Mucosa of rectum (tissue), 2 donors: ENCODE results near the gene MYRFL.

ENCODE experiments used
- H3K27ac ChIP-seq, 2 donors: one replicate each; pipeline ENCODE4 v1.7.0; 2013; ENCODE audit warnings: inconsistent platforms in 2 of 2, low read depth in 2 of 2, low read length in 2 of 2
- H3K27me3 ChIP-seq, 2 donors: one replicate each; pipeline ENCODE4 v1.7.0; 2013; ENCODE audit warnings: low read length in 2 of 2; ENCODE audit not compliant: control insufficient read depth in 2 of 2, insufficient read depth in 2 of 2
- H3K36me3 ChIP-seq, 2 donors: one replicate each; pipeline ENCODE4 v1.7.0; 2013; ENCODE audit warnings: low read length in 2 of 2; ENCODE audit not compliant: control insufficient read depth in 2 of 2, insufficient read depth in 2 of 2
- H3K4me1 ChIP-seq, 2 donors: one replicate each; pipeline ENCODE4 v1.7.0; 2013; ENCODE audit warnings: low read length in 2 of 2, mild to moderate bottlenecking in 1 of 2; ENCODE audit not compliant: control insufficient read depth in 2 of 2, insufficient read depth in 2 of 2
- H3K4me3 ChIP-seq, 2 donors: one replicate each; pipeline ENCODE4 v1.7.0; 2013; ENCODE audit warnings: low read length in 2 of 2
- H3K9ac ChIP-seq, 2 donors: one replicate each; pipeline ENCODE4 v1.7.0; 2013; ENCODE audit warnings: low read length in 2 of 2, low read depth in 1 of 2, mild to moderate bottlenecking in 1 of 2
- H3K9me3 ChIP-seq, 2 donors: one replicate each; pipeline ENCODE4 v1.7.0; 2013; ENCODE audit warnings: low read length in 2 of 2; ENCODE audit not compliant: control insufficient read depth in 2 of 2
- donor health status: healthy.
- donor health status: Normal muscosa, but diverticular disease.

MYRFL gene

GRCh38 chr12:69886715-69887114 lies 61.7 kb downstream of the MYRFL start:
- H3K9me3 ChIP-seq: no peaks in the 10 kb centered on the region
- no peak overlapping the region for H3K4me3 ChIP-seq
- H3K9ac ChIP-seq: no peak overlapping the region
- no peaks in the 10 kb centered on the region for H3K4me1 ChIP-seq
- H3K27me3 ChIP-seq: no peaks in the 10 kb centered on the region
- no peaks in the 10 kb centered on the region for H3K36me3 ChIP-seq
- no peak overlapping the region for H3K27ac ChIP-seq

- Histone ChIP-seq H3K9ac (no peak overlapping the region), H3K4me1 (no peaks in the 10 kb centered on the region), H3K36me3 (no peaks in the 10 kb centered on the region), H3K4me3 (no peak overlapping the region), H3K27ac (no peak overlapping the region), H3K27me3 (no peaks in the 10 kb centered on the region), H3K9me3 (no peaks in the 10 kb centered on the region)
These were observed 63.9 kb downstream of the MYRFL start for GRCh38 chr12:69888901-69889300.

GRCh38 chr12:69894800-69895383 lies 69.9 kb downstream of the MYRFL start:
- no peak overlapping the region for H3K4me3 ChIP-seq
- no peak overlapping the region for H3K9ac ChIP-seq
- H3K4me1 ChIP-seq: no peaks in the 10 kb centered on the region
- no peaks in the 10 kb centered on the region for H3K36me3 ChIP-seq
- no peak overlapping the region for H3K27ac ChIP-seq
- H3K9me3 ChIP-seq: no peaks in the 10 kb centered on the region
- no peaks in the 10 kb centered on the region for H3K27me3 ChIP-seq

DNA sequence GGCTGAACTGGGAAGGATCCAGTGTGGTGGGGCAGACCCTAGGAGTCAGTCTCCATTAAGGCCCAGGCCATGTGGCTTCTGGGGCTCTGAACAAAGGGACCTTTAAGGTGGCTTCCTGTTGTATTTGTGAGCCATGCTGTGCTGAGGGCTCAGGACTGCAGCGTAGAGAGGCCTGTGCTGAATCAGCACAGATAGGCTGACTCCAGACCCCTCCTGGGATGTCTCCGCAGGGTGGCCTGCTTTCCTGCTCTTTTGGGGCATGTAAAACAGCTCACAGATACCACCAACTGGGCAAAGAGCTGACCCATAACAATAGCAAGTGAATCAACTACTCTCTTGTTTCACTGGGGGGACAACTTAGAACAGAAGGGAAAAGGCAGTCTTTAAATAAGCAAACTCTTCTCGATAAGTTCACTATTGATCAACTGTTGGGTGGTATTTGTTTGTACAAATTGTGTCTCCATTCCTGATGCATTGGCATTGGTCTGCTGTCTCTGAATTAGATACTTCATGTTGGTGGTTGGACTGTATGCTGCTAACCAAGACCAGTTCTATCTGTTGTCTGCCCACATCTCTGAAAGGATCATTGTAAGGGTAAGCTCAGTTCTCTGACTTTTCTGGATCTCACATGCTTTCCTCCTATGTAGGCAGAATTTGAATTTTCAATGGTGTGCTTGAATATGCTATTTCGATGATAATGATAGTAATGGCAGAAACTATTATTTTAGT lies 71.8 kb downstream of the MYRFL start:
- no peaks in the 10 kb centered on the region for H3K27me3 ChIP-seq
- no peaks in the 10 kb centered on the region for H3K4me1 ChIP-seq
- H3K36me3 ChIP-seq: no peaks in the 10 kb centered on the region
- no peak overlapping the region for H3K4me3 ChIP-seq
- no peak overlapping the region for H3K9ac ChIP-seq
- H3K9me3 ChIP-seq: no peaks in the 10 kb centered on the region
- H3K27ac ChIP-seq: no peak overlapping the region

DNA sequence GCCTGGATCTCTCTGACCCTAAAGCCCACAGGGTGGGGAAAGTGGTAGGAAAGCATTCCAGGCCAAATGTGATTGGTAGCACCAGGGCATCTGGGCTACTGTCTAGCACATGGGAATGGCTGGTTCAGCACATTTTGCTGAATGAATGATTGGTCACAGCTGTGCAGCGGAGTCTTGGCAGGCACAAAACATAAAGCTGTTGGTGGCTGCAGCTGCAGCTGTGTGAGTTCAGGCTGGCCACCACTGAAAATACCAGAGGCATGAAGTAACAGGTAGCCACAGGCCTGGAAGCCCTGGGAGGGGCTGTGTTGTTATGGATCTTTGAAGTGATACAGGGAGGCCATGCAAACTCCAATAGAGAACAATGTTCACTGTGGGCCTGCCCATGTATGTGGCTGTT lies 72.7 kb downstream of the MYRFL start:
- Histone ChIP-seq H3K9me3 (no peaks in the 10 kb centered on the region), H3K4me1 (no peaks in the 10 kb centered on the region), H3K27me3 (no peaks in the 10 kb centered on the region), H3K27ac (no peak overlapping the region), H3K4me3 (no peak overlapping the region), H3K9ac (no peak overlapping the region), H3K36me3 (no peaks in the 10 kb centered on the region)

DNA sequence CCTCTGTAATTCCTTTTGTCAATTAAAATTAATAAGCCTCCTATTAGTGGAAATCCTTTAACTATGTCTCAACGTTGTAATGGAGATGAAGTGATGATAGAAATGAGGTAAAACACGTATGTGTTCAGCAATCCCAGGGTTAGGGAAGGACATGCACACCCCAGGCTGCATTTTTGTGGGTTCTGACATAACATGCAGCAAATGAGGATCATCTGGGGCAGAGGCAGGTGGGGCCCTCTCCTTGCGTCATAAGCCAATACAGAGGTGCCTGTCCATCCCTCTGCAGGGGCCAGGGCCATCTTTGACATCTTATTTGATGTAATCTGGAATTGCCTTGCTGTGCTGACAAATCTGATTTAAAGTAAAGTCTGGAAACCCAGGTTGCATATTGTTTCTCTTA lies 73.2 kb downstream of the MYRFL start:
- H3K27me3 ChIP-seq: no peaks in the 10 kb centered on the region
- no peaks in the 10 kb centered on the region for H3K4me1 ChIP-seq
- no peaks in the 10 kb centered on the region for H3K9me3 ChIP-seq
- no peaks in the 10 kb centered on the region for H3K36me3 ChIP-seq
- no peak overlapping the region for H3K9ac ChIP-seq
- H3K27ac ChIP-seq: no peak overlapping the region
- no peak overlapping the region for H3K4me3 ChIP-seq

DNA sequence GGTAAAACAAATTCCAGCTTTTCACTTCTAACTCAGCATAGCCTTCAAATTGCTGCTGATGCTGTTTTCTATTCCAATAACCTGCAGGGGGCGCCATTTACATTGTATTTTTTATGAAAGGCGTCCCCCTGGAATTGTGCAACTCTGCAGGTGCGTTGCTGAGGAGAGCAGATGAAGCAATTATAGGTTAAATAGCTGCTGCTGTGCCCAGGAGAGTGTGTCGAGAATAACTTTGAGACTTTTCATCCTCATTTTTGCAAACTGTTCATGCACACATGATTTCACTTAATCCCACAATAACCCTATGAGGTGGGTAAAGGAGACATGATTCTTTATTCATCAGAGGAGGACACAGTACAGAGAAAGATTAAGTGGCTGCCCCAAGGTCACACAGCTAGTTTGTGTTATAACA lies 75.7 kb downstream of the MYRFL start:
- H3K27me3 ChIP-seq: no peaks in the 10 kb centered on the region
- H3K36me3 ChIP-seq: no peaks in the 10 kb centered on the region
- no peak overlapping the region for H3K27ac ChIP-seq

GRCh38 chr12:69901221-69901905 lies 76.3 kb downstream of the MYRFL start:
- H3K9ac ChIP-seq: no peak overlapping the region
- no peaks in the 10 kb centered on the region for H3K4me1 ChIP-seq
- H3K27me3 ChIP-seq: no peaks in the 10 kb centered on the region
- H3K27ac ChIP-seq: no peak overlapping the region
- no peak overlapping the region for H3K4me3 ChIP-seq
- H3K36me3 ChIP-seq: no peaks in the 10 kb centered on the region
- H3K9me3 ChIP-seq: no peaks in the 10 kb centered on the region

More for the DNA sequence above, 75.7 kb downstream of the MYRFL start:
- no peak overlapping the region for H3K9ac ChIP-seq
- no peaks in the 10 kb centered on the region for H3K9me3 ChIP-seq
- H3K4me1 ChIP-seq: no peaks in the 10 kb centered on the region
- no peak overlapping the region for H3K4me3 ChIP-seq

DNA sequence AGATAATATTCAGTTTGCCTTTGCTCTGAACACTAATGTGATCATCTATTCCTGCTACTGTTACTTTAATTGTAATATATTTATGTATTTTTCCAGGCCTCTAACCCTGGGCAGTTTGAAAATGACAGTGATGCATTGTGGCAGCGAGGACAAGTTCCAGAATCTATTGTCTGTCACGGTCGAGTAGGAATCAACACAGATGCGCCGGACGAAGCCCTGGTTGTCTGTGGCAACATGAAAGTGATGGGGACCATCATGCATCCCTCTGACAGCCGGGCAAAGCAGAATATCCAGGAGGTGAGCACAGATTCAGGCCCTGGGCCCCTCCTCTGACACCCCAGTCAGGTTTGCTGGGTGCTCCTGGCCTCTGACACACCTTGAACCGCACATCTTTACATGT lies 78.5 kb downstream of the MYRFL start:
- no peak overlapping the region for H3K27ac ChIP-seq
- no peaks in the 10 kb centered on the region for H3K9me3 ChIP-seq
- no peaks in the 10 kb centered on the region for H3K36me3 ChIP-seq
- H3K9ac ChIP-seq: no peak overlapping the region
- H3K4me1 ChIP-seq: no peaks in the 10 kb centered on the region
- H3K4me3 ChIP-seq: no peak overlapping the region
- H3K27me3 ChIP-seq: no peaks in the 10 kb centered on the region

- Histone ChIP-seq H3K4me1 (no peaks in the 10 kb centered on the region), H3K4me3 (no peak overlapping the region), H3K9ac (no peak overlapping the region), H3K36me3 (no peaks in the 10 kb centered on the region), H3K27me3 (no peaks in the 10 kb centered on the region), H3K27ac (no peak overlapping the region), H3K9me3 (no peaks in the 10 kb centered on the region)
These were observed 79.8 kb downstream of the MYRFL start for GRCh38 chr12:69904777-69905176.
